GM12878 (cell line): Measurements from ENCODE around the gene REXO1. TPM values are rescaled to one million over a fixed set of nuclear protein-coding genes. Genes with fewer than 3 reads are reported as not detected.

Experiments
- ATAC-seq: fragments of 200-7000 bp; cut with Tn5 transposase; 3 replicates; pipeline ENCODE4 v1.9.1; 2020; ENCODE audit warnings: mild to moderate bottlenecking, moderate library complexity
- BruUV-seq: library from RNA; stranded (reverse); fragments of 400-500 nt; replicated peaks from 2 replicates; lab custom pipeline; 2021; lab: Mats Ljungman, UMichigan
- CTCF ChIA-PET: fragments of 300-600 bp; sonication (Branson Sonifier 250); formaldehyde crosslinking; extraction: SDS; loops from one replicate; lab custom pipeline; 2021; ENCODE audit warnings: inconsistent platforms; lab: Yijun Ruan, JAX
- POLR2A ChIA-PET: fragments of 350-600 bp; formaldehyde crosslinking; extraction: SDS; loops from one replicate; lab custom pipeline; 2021; ENCODE audit warnings: inconsistent platforms; lab: Charles Lee
- RAD21 ChIA-PET: fragments of 300-600 bp; sonication (Branson Sonifier 250); formaldehyde crosslinking; loops from one replicate; lab custom pipeline; 2023; ENCODE audit warnings: antibody characterized with exemption; ENCODE audit not compliant: unreplicated experiment; lab: Charles Lee
- SMC1A ChIA-PET: fragments of 300-600 bp; sonication (Branson Sonifier 250); formaldehyde crosslinking; loops from one replicate; lab custom pipeline; 2023; ENCODE audit not compliant: unreplicated experiment, uncharacterized antibody; lab: Charles Lee
- DNase-seq: peaks from one replicate; pipeline ENCODE4 v3.0.0-alpha.2; 2011; ENCODE audit warnings: low read depth, low spot score
- FAIRE-seq: peaks from 3 replicates; lab custom pipeline; 2011; peaks lifted over from hg19 to GRCh38; lab: Jason Lieb, UNC
- H2AFZ ChIP-seq: 2 replicates; pipeline ENCODE4 v1.6.0; 2011; ENCODE audit warnings: low read depth, low read length, control low read depth; ENCODE audit not compliant: control insufficient read depth
- H3K27ac ChIP-seq: 2 replicates; pipeline ENCODE4 v1.5.1; 2011; ENCODE audit warnings: control low read depth; ENCODE audit not compliant: control insufficient read depth, insufficient read depth
- H3K27me3 ChIP-seq, 2 experiments: replicated peaks in 1 of 2; 2 replicates each; pipeline versions ENCODE4 v1.6.0 to v1.6.1; 2011; ENCODE audit warnings: low read length in 1 of 2; ENCODE audit not compliant: control insufficient read depth in 2 of 2, insufficient read depth in 2 of 2
- H3K36me3 ChIP-seq, 2 experiments: 2 replicates each; pipeline ENCODE4 v1.5.1; 2011; ENCODE audit warnings: low read length in 1 of 2; ENCODE audit not compliant: control insufficient read depth in 2 of 2, insufficient read depth in 2 of 2
- H3K4me1 ChIP-seq: 2 replicates; pipeline ENCODE4 v1.6.1; 2011; ENCODE audit warnings: mild to moderate bottlenecking, low read length, moderate library complexity, mixed read lengths; ENCODE audit not compliant: control insufficient read depth, insufficient read depth
- H3K4me2 ChIP-seq: 2 replicates; pipeline ENCODE4 v1.6.0; 2011; ENCODE audit warnings: control low read depth; ENCODE audit not compliant: control insufficient read depth, insufficient read depth
- H3K4me3 ChIP-seq: fragments of 200-600 bp; sonication (generic); 2 replicates; pipeline ENCODE4 v1.5.1; 2016
- H3K79me2 ChIP-seq: 2 replicates; pipeline ENCODE4 v1.6.0; 2011; ENCODE audit warnings: low read length; ENCODE audit not compliant: control insufficient read depth, insufficient read depth
- H3K9ac ChIP-seq: 2 replicates; pipeline ENCODE4 v1.8.0; 2011; ENCODE audit warnings: low read length, control low read depth, mixed read lengths; ENCODE audit not compliant: control insufficient read depth, insufficient read depth
- H3K9me3 ChIP-seq: replicated peaks from 3 replicates; pipeline ENCODE4 v1.5.1; 2011; ENCODE audit warnings: mild to moderate bottlenecking, low read length; ENCODE audit not compliant: control insufficient read depth, insufficient read depth
- H4K20me1 ChIP-seq: 2 replicates; pipeline ENCODE4 v1.6.0; 2011; ENCODE audit not compliant: control insufficient read depth, insufficient read depth
- EGR1 ChIP-seq, 2 experiments: IDR thresholded peaks; 1 replicate in 1 of 2; 2 replicates in 1 of 2; pipeline ENCODE4 v1.6.1; 2011 to 2012; ENCODE audit warnings: low read depth in 2 of 2, low read length in 2 of 2, borderline replicate concordance in 1 of 2, mild to moderate bottlenecking in 1 of 2, moderate library complexity in 1 of 2
- IRF4 ChIP-seq: IDR thresholded peaks from 2 replicates; pipeline ENCODE4 v1.6.1; 2011; ENCODE audit warnings: low read depth, low read length
- POU2F2 ChIP-seq: IDR thresholded peaks from 3 replicates; pipeline ENCODE4 v1.6.1; 2011; ENCODE audit warnings: low read depth, mild to moderate bottlenecking, low read length, borderline replicate concordance
- SIN3A ChIP-seq: IDR thresholded peaks from 2 replicates; pipeline ENCODE4 v1.6.1; 2012; ENCODE audit warnings: low read depth, low read length, improper control_type of control experiment
- WGBS: methylation state at CpG from one replicate; pipeline ENCODE4 v1.1.6; 2016; ENCODE audit warnings: low lambda C conversion rate; ENCODE audit not compliant: insufficient replicate concordance, insufficient coverage; ENCODE audit errors: missing lambda C conversion rate; 5-methylcytosine and 5-hydroxymethylcytosine counted together
- in situ Hi-C: fragments of 300-500 bp; cut with MboI; formaldehyde crosslinking; loops from 9 replicates; pipeline ENCODE4 v1.14.3; 2018; ENCODE audit warnings: mixed read lengths
- intact Hi-C: fragments of 100-400 bp; cut with micrococcal nuclease; formaldehyde crosslinking; loops from one replicate; pipeline ENCODE4 v1.14.2; 2022; ENCODE audit not compliant: unreplicated experiment
- polyA plus RNA-seq, 11 experiments: library from polyadenylated mRNA; depleted of rRNA in 4 of 11; unstranded in 6 of 11; stranded (reverse) in 5 of 11; fragments of >200 nt; fragmentation: Nextera tagmentation in 4 of 11; fragmentation: Illumina TruSeq in 1 of 11; extraction: Ambion mirVana in 4 of 11; extraction: Trizol in 1 of 11; gene quantifications; 1 replicate in 1 of 11; 2 replicates in 10 of 11; pipeline versions ENCODE4 v1.2.1 to v1.2.3, GENCODE V29; 2011 to 2016; ENCODE audit warnings: inconsistent platforms in 2 of 11, missing spikeins in 2 of 11, low read depth in 1 of 11
- total RNA-seq, 4 experiments: library from RNA; depleted of rRNA in 3 of 4; stranded (reverse); fragments of >200 nt in 3 of 4; fragmentation: Illumina TruSeq in 1 of 4; extraction: Trizol in 1 of 4; gene quantifications; 2 replicates each; pipeline versions ENCODE4 v1.2.1 to v1.2.3, GENCODE V29; 2013 to 2021
- TF ChIP-seq, protein P1 (sequence below): fragments of 150-350 bp; IDR thresholded peaks from 2 replicates; pipeline ENCODE4 v1.6.1; 2014; ENCODE audit warnings: mild to moderate bottlenecking, low read depth, low read length
- TF ChIP-seq, protein P2 (sequence below): IDR thresholded peaks from 2 replicates; pipeline ENCODE4 v1.6.1; 2012; ENCODE audit warnings: mild to moderate bottlenecking, low read depth, low read length

Gene REXO1
- total and polyA plus RNA-seq, 10 of the 15 experiments (the other 5 are each of a cell fraction or from before 2014, with no cell fraction given): 0.03 to 45.2 (median 8.4) TPM

DNA sequence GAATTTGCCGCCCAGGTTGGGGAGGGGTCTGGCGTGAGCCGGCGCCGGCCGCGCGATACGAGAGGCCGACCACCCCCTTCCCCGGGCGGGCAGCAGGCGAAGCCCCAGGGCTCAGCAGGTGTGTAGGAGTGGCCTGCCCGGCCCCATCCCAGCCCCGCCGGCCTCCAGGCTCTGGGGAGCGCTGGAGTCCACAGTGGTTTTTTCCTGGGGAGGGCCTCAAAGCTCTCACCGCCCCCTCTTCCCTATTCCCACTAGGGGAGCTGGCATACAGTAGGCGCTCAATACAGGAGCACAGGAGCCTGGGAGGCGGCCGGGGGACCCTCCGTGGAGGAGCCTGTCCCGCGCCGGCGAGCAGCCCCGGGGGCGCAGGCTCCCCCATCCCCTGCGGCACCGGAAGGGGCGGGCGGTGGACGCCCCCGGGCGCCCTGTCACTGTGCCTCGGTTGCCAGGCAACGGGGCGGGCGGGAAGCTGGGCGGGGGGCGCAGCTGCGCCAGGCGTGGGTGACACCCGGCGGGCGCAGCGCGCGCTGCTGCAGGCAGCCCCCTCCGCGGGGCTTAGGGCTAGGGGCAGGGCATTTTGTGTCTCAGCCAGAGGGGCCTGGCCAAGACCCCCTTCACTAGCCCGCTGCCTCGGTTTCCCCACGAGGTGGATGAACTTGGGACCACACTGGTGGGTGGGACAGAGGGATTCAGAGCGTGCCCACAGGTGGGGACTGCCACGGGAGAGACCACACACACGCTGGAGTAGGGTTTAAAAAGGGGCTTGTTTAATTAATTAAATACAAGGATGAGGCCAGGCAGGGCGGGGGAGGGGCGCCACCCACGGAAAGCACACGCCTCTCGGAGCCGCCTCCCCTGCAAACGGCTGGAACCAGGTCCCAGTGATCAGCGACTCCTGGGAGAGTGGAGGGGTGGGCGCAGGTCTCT, 3.6 kb upstream of the REXO1 start:
- Histone ChIP-seq H2AFZ (no peak overlapping the region), H3K79me2 (peaks cover 53% of the 10 kb centered on the region), H3K27me3 (no peaks in the 10 kb centered on the region), H3K27ac (no peak overlapping the region), H3K9me3 (no peaks in the 10 kb centered on the region), H3K4me1 (peaks cover 29% of the 10 kb centered on the region), H3K4me2 (no peak overlapping the region; the same call in 1 of the 2 replicates), H4K20me1 (peaks cover 3% of the 10 kb centered on the region; the same call in 1 of the 2 replicates), H3K9ac (no peak overlapping the region), H3K36me3 (peaks cover 0 to 3% of the 10 kb centered on the region in 2 experiments; a peak in 2 of 4 replicates), H3K4me3 (no peak overlapping the region)
- ChIA-PET POLR2A (interaction anchor here (0.5 kb wide), 1 partner anchor 45 kb away, joined by 4 read pairs; no protein-coding TSS in a partner anchor), CTCF (interaction anchor here (1.4 kb wide), 1 partner anchor 26 kb away, joined by 4 read pairs; no protein-coding TSS in a partner anchor), SMC1A (no interaction called here), RAD21 (interaction anchor here (0.5 kb wide), 1 partner anchor 22 kb away, joined by 3 read pairs; no protein-coding TSS in a partner anchor)
- intact Hi-C loops: no loop called here
- in situ Hi-C loops: loop anchor here (25.0 kb wide), 1 partner anchor 1510 kb away; the partner anchor contains the start of gene NFIC
- DNase-seq (no peak), ATAC-seq (no peak), FAIRE-seq (no peak)
- 53% methylated on average over 47 of the region's 66 CpGs for WGBS
- TF ChIP-seq, protein P1, sequence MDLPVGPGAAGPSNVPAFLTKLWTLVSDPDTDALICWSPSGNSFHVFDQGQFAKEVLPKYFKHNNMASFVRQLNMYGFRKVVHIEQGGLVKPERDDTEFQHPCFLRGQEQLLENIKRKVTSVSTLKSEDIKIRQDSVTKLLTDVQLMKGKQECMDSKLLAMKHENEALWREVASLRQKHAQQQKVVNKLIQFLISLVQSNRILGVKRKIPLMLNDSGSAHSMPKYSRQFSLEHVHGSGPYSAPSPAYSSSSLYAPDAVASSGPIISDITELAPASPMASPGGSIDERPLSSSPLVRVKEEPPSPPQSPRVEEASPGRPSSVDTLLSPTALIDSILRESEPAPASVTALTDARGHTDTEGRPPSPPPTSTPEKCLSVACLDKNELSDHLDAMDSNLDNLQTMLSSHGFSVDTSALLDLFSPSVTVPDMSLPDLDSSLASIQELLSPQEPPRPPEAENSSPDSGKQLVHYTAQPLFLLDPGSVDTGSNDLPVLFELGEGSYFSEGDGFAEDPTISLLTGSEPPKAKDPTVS: no peak
- TF ChIP-seq SIN3A: no peak
- TF ChIP-seq, protein P2, sequence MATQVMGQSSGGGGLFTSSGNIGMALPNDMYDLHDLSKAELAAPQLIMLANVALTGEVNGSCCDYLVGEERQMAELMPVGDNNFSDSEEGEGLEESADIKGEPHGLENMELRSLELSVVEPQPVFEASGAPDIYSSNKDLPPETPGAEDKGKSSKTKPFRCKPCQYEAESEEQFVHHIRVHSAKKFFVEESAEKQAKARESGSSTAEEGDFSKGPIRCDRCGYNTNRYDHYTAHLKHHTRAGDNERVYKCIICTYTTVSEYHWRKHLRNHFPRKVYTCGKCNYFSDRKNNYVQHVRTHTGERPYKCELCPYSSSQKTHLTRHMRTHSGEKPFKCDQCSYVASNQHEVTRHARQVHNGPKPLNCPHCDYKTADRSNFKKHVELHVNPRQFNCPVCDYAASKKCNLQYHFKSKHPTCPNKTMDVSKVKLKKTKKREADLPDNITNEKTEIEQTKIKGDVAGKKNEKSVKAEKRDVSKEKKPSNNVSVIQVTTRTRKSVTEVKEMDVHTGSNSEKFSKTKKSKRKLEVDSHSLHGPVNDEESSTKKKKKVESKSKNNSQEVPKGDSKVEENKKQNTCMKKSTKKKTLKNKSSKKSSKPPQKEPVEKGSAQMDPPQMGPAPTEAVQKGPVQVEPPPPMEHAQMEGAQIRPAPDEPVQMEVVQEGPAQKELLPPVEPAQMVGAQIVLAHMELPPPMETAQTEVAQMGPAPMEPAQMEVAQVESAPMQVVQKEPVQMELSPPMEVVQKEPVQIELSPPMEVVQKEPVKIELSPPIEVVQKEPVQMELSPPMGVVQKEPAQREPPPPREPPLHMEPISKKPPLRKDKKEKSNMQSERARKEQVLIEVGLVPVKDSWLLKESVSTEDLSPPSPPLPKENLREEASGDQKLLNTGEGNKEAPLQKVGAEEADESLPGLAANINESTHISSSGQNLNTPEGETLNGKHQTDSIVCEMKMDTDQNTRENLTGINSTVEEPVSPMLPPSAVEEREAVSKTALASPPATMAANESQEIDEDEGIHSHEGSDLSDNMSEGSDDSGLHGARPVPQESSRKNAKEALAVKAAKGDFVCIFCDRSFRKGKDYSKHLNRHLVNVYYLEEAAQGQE: no peak
- TF ChIP-seq EGR1 (IDR thresholded peaks at IDR 0.05; ENCODE audit: borderline replicate concordance in 1 of 2, low read depth in 2 of 2, low read length in 2 of 2): peak in 1 of 2 experiments; percentile 32; a peak in 1 of 3 replicates
- TF ChIP-seq POU2F2: no peak
- no peak for TF ChIP-seq IRF4
- no TSS peak for BruUV-seq
